CD4-positive, alpha-beta T cell treated with Interleukin-2 at 100 ng/mL for 4 hours (primary cell): Measurements from ENCODE around the gene RASAL3.
"Not testable (repeated sequence)": the region's sequence is repeated elsewhere in the genome, so short reads cannot be mapped to it uniquely, and the experiment has no call there.

Source experiments
- DNase-seq: peaks from one replicate; pipeline ENCODE4 v3.0.0-alpha.2; 2020; ENCODE audit warnings: low spot score

The RASAL3 gene

DNA sequence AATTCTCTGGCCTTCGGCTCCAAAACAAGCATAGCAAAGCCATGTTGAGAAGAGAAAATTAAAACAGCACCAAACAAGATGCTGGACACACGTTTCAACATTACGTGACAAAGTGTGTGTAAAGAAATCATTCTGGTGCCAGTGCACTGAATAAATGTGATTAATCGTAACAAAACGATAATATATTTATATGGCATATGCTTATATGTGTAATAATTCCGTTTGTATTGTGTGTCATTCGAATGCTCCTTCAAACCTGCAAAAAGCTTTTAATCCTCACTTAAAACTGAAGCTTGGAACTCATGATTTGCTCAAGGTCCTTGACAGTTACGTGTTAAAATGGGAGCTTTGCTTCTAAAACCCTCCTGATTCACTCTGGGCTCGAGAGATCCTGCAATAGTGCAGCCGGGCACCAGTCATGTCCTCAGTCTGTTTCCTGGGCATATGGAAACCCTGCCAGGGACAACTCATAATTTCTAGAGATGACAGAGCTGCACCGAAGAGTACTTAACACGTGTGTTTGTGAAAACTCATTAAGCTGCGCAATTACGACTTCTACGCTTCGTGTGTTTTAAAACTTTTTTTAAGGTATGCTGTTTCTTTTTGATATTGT, 44.8 kb downstream of the RASAL3 start:
- no peak for DNase-seq

DNA sequence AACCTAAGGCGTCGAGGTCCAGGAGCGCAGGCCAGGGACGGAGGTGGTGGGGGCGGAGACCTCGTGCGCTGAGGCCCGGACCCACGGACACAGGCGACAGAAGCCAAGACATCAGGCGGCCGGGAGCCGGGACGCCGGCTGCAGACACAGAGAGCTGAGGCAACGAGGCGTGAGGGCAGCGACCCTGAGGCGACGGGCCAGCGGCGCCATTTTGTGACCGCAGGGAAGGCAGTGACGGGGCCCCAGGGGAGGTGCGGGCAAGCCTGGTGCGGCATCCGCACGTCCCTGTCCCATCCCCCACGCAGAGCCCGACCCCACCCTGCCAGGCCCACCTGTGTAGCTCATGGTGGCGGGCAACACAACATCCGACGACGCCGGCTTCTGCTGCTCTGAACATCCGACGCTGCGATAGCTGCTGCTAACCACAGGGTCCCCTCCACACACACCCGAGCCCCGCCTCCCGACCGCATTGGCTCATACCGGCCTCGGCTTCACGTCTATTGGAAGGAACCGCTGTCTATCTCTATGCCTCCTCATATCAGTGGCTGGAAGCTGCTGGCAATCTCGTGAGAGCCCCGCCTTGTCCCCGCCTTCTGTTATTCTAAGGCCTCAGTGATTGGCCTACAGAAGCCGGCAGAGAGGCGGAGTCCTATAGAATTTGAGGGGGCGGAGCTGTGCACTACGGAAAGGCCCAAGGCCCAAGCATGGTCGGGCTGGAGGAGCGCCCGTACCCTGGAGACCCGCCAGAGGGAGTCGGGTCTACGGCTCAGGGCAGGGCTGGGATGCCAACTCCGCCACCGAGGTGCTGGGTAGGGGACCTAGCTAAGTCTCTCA, 45.5 kb downstream of the RASAL3 start, which contains the start of gene AKAP8L:
TSS of gene AKAP8L (minus strand) at position 410 of the 834 bp plus-strand sequence. CDS start at position 345, 65 bp downstream.
- peak; percentile 100 for DNase-seq

DNA sequence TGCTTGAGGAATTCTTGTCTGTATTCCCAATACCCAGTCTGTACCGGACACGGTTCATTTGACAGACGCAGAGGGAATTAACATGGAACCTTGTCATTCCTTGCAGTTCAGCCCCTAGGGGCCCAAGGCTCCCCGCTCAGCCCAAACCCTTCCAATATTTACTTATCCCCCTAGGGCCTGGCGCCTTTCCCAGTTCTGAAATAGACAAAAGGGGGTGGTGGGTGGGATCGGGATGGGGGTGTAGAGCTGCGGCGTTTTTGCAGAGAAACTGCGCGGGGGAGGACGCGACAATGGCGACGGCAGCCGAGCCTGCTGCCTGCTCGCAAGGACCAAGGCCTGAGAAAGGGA, 46.1 kb downstream of the RASAL3 start:
- DNase-seq = no peak

DNA sequence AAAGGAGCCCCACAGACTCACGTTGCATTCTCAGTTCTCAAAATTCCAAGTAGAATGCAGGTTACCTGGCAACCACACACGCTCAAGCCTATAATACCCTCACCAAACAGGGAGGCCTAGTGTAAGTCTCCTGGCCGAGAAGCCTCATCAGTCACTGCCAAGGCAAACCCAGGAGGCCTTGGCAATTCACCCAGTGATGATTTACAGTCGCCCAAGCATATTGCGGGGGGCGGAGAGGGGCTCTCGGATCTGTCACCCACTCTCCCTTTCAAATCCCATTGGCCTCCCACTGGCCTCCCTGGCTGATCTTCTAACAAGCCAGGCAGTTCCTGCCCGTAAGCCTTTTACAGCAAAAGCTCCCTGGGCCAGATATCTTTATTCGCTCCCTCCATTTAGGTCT, 46.6 kb downstream of the RASAL3 start:
- DNase-seq = no peak

DNA sequence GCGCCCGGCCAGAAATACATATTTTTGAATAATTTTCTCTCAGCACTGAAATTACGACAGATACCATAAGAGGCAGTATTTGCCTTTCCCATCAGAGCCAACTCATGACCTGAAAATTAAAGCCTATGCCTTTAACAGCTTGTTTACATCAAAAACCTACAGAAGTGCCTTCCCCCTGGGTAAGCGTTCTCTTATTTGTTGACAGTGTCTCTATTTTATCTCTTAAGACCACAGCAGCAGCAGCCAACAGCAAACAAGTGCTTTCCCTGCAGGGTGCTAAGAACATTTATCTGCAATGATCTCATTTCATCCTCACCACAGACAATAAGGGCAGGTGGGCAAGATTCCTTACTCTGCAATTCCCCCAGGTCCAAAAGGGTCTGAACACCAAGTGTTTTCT, 51.5 kb downstream of the RASAL3 start:
- DNase-seq = no peak

DNA sequence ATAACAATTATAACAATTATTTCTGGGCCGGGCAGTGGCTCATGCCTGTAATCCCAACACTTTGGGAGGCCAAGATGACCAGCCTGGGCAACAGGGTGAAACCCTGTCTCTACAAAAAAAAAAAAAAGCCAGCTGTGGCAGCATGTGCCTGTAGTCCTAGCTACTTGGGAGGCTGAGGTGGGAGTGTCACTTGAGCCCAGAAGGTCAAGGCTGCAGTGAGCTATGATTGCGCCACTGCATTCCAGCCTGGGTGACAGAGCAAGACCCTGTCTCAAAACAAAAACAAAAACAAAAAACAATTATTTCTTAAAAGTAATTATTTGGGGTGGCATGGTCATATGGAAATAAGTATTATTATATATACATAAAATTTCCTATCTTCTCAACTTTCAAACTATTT, 53.0 kb downstream of the RASAL3 start:
- not testable (repeated sequence) for DNase-seq

DNA sequence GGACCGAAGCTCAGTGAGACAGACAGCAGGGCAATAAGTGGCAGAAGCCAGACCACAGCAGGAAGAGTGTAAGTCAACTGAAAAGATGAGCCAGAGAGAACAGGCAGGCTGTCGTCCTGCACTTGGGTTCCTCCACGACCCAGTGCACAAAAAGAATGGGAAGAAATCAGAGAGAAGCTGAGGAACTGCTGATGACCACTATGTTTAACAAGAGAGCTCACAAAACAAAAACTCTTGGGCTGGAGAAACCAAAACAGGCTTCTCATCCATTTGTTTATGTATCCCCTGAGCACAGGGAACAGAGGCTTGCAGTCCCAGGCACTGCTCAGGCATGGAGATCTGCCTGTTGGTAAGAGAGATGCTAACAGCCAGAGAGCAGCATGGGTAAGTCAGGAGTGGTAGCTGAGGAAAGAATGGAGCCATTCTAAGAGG, 59.5 kb downstream of the RASAL3 start:
- no peak for DNase-seq

DNA sequence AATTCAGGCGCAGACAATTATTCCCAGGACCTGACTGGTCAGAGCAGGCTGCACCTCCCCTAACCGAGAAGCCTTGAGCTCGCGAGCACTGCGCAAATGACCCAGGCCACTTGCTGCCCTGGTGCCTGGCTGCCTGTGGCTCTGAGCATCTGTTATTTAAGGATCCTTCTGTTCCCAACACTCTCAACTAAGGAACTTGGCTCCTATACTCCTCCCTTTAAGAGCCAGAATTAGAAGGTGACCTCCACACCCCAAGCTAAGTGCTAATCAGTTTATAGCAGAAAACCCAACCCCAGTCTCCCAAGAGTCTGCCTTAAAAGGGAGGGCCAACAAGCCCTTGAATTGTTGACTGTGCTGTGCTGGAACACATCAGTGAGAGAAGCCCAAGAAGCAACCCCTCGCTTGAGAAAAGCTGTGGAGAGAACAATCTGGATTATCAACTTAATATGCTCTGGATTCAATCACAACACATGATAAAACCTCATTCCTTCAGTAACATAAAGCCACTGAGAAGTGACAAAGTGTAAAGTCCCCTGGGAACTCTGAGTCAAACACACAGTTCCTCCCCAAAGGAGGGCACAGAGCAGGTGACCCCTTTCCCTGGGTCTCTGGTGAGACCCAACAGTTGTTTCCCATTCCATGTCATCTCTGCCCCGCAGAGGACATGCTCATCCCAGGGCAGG, 60.1 kb downstream of the RASAL3 start:
- DNase-seq = no peak

DNA sequence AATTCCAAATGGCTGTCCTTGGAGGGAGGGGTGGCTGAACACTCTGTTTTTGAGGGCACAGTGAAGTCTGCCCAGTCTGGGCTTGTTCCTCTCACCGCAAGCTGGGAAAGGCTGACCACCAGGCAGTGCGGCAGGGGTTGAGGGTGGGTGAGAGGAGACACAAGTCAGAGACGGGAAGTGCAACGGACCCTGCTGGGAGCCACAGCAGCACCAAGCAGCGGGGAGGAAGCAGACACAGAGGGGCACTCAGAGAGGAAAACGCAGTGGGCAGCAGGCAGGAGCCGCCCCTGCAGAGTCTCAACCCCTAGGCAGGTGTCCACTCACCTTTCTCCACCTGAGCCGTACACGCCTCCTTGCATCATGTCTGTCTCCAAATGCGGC, 61.2 kb downstream of the RASAL3 start:
- DNase-seq = no peak

DNA sequence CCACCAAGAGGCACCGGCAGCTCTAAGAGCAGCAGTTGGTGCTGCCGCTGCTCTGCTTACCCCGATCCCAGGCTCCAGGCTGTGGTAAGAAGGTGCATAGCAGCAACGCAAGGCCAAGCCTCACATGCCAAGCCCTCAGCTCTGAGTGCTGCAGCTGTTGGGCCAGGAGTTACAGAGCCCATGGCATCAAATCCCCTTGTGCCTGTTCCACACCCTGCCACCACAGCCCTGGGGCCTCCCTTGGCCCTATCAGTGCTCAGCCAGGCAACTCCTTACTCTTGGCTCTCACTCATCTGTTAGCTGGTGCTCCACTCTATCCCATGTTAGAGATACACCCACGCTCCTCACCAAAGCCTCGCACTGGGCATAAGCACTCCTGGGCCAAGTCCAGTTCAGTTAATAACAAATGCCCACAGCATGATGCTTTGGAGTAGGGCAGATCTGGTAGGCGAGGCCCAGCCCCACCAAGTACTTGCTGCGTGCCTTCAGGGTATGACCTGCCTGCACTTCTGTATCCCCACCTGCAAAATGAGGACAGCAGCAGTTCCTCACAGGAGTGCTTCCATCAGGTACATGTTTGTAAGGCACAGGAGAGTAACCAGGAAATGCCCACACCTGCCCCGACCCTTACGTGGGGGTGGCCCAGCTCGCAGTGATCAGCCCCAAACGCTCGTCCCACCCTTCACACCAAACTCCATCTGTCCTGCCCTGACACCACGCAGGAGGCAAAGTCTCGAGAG, 61.8 kb downstream of the RASAL3 start:
- DNase-seq = no peak
